GM19043 (cell line): ENCODE measurements around the gene RAB40AL.
"Not testable (repeated sequence)": the region's sequence is repeated elsewhere in the genome, so short reads cannot be mapped to it uniquely, and the experiment has no call there.

ENCODE experiments used
- ATAC-seq: cut with Tn5 transposase; IDR thresholded peaks from one replicate; pipeline ENCODE4 v1.9.1; 2021; ENCODE audit warnings: low read depth; ENCODE audit not compliant: unreplicated experiment

The RAB40AL gene, protein sequence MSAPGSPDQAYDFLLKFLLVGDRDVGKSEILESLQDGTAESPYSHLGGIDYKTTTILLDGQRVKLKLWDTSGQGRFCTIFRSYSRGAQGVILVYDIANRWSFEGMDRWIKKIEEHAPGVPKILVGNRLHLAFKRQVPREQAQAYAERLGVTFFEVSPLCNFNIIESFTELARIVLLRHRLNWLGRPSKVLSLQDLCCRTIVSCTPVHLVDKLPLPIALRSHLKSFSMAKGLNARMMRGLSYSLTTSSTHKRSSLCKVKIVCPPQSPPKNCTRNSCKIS

DNA sequence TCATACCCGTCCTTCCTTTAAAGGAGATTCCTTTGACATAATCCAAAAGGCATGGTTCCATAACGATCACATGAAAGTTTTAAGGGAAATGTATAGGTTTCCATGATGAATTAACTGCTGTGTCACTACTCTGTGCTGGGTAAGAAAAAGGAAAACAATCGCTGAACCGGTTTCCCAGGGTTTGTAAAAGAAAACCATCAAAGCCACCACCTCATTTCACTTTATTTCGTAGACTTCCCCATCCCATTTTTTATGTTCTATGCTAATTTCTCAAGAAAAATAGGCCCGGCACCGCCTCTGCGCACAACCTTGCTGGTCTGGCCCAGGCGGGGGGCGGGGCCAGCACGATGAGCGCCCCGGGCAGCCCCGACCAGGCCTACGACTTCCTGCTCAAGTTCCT, at the start of gene RAB40AL:
Gene RAB40AL, plus strand, starts transcription at position 301 of the 400 bp plus-strand sequence. Its CDS starts 47 bp downstream, at position 348.
- not testable (repeated sequence) for ATAC-seq

DNA sequence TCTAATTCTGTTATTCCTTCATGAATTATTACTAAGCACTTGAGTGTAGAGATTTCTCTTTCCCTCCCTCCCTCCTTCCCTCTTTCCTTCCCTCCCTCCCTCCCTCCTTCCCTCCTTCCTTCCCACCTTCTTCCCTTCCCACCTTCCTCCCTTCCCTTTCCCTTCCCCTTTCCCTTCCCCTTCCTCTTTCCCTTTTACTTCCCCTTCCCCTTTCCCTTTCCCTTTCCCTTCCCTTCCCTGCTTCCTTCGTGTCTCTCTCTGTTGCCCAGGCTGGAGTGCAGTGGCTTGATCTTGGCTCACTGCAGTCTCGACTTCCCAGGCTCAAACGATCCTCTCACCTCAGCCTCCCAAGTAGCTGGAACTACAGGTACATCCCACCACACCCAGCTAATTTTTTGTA, 49.4 kb upstream of the RAB40AL start:
- no peak for ATAC-seq

DNA sequence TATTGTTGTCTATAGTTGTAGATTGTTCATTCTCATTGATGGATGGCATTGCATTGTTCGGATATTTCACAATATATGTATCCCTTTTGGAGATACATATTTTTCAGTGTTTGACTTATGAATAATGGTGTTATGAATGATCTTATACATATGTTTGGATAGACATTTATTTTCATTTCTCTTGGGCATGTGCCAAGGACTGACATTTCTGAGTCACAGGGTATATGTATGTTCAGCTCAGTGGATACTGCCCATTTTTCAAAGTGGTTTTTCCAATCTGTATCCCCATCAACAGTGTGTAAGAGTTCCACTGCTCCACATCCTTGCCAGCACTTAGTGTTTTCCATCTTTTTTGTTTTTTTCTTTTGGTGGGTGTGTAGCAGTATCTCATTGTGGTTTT, 45.0 kb upstream of the RAB40AL start:
- no peak for ATAC-seq

- peak; percentile 81 for ATAC-seq
These were observed 36.8 kb upstream of the RAB40AL start for GRCh38 chrX:102899940-102900916.

DNA sequence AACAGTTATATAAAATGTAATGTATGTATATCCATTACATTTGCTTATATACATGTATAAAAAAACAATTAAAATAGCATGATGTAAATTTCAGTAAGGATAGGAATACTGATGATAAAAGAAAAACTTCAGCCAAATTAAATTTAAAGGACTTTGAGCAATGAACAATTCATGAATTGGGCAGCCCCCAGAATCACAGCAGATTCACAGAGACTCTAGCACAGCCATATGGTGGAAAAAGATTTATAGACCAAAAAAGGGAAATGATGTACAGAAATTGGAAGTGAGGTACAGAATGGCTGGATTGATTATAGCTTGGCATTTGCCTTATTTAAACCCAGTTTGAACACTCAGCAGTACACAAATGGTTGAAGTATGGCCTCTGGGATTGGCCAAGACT, 34.7 kb upstream of the RAB40AL start:
- ATAC-seq, result no peak

DNA sequence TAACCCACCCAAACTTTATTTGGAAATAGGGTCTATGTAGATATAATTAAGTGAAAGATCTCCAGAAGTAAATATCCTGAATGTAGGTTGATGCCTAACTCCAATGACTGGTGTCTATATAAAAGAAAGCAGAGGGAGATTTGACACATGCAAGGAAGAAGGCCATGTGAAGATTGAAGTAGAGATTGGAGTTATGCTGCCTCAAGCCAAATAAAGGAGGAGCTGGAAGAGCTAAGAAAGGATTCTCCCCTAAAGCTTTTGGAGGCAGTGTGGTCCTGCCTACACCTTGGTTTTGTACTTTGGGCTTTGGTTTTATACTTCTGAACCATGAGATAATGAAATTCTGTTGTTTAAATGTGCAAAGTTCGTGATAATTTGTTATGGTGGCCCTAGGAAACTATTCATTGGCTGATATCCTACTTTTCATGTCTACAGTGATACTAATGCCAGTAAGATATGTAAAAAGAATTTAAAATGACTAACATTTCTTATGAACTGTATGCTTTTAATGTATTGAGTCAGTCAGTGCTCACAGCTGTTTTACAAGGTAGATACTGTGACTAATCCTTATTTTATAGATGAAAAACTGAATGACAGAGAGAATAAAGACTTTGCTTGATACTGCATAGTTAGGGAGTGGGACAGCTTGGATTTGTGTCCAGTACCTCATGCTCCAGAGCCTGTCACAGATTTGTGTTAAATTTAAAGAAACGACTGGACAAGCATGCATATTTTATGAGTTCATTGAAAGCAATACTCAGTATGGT, 5.9 kb upstream of the RAB40AL start:
- no peak for ATAC-seq

- no peak for ATAC-seq
These were observed 2.4 kb upstream of the RAB40AL start for GRCh38 chrX:102934624-102935023.

DNA sequence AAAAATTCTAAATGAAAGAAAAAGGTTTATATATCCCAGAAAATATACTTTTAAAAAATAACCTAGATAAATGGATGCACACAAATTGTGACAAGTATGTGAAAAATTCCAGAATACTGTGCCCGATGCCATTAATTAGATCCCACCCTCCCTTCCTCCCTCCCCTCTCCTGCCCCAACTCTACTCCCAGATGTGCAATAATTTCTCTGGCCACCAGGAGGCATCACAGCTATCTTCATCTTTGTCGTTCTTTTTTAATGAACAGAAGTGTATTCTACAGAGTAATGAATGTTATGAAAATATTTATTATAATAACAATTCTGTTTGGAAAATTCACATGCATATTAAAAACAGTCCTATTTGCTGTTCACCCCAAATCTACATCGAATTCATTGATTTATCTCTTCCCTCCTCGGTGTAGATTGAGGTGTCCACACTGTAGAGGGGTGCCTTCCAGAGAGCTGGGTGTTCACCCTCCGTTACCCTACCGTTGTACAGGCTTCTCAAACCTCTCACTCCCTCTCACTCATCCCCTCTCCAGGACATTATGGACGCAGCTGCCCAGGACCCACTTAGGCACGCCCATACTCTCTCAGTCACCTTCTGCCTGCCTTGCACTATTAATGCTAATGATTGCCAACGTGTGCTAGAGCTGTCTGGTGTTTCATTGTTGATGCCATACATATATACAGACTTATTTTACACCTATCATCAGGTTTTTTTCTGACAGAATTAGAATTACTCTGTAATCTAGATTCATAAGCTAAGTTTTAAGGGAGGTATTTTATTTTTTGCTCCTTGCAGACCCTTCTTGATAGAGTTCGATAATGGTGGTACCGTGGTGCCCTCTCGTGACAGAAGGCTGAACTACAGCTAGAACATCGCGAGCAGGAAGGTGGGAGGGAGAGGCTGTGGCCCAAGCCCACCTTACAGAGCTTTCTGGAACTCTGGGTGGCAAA, 14.1 kb downstream of the RAB40AL start:
- peak; percentile 87 for ATAC-seq

DNA sequence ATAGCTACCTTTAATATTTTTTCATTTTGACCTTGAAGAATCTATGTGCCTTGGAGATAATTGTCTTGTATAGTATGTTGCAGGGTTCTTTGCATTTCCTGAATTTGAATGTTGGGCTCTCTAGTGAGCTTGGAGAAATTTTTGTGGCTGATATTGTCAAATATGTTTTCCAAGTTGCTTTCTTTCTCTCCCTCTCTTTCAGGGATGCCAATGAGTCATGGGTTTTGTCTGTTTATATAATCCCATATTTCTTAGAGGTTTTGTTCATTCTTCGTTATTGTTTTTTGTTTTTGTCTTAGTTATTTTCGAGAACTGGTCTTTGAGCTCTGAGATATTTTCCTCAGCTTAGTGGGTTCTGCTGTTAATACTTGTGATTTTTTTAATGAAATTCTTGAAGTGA, 20.7 kb downstream of the RAB40AL start:
- ATAC-seq, result no peak

DNA sequence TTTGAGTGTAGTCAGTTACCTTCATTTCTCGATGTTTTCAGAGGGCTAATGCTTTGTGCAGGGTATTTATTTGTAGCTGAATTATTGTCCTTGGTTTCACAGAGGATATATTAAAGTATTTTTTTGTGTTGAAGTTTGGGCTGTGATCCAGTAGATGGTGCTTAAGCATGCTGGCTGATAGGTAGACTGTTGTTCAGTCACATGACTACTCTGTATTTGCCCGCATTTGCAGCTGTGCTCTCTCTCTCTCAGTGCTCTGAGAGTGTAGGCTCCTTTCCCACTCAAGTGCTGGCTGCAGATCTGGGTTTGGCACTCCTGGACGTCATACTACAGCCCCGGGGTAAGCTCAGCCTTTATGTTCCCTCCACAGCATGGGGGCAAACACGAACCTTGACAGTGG, 21.7 kb downstream of the RAB40AL start:
- ATAC-seq, result no peak

DNA sequence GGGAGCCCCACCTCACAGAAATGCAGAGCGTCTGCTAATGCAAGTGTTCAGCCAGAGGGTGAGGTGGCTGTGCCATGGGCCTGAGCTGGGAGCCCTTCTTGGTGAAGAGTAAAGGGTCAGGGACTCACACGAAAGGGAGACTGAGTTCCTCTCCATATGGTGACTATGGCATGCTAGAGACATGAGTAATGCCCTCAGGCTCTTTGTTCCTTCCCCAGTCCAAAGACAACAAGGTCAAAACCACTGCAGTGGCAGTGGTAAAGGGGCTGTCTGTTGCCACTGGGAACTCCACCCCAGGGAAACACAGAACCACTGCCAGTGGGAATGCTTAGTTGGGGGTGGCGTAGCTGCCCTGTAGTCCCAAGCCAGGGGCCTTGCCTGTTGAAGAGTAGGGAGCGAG, 22.4 kb downstream of the RAB40AL start:
- ATAC-seq, result no peak

DNA sequence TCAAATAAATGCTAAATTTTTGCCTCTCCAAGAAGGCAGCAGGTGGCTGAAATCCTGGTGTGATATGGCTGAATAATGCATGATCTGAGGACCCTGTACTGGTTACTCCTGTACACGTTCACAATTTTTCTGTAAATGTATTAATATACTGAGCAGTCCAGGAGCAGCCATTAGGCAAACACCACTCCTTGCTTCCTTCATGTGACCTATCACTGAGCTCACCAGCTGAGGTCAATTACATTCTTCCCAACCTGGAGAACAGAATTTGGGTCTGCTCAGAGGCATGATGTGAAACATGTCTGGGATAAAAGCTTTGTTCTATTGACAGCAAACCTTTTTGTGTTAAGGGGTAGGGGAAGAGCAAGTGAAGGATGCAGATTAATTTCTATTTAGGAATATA, 26.9 kb downstream of the RAB40AL start:
- no peak for ATAC-seq

DNA sequence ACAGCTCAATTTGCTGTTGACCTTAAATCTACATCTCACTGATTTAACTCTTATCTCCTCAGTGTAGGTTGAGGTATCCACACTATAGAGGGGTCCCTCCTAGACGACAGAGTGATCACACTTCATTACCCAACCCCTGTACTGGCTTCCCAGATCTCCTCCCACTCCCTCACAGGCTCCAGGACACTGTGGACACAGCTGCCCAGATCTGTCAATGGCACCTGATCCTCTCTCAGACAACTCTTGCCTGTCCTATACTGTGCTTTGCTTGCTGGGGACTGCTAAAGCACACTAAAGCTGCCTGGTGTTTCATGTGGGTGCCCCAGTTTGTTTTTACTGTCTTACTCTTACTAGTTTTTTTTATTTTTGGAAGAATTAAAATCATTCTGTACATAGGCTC, 27.9 kb downstream of the RAB40AL start:
- no peak for ATAC-seq

- no peak for ATAC-seq
These were observed 29.6 kb downstream of the RAB40AL start for GRCh38 chrX:102966701-102967100.

- no peak for ATAC-seq
These were observed 31.1 kb downstream of the RAB40AL start for GRCh38 chrX:102968216-102968615.

- ATAC-seq, result not testable (repeated sequence)
These were observed 34.5 kb downstream of the RAB40AL start for GRCh38 chrX:102971536-102971935.

DNA sequence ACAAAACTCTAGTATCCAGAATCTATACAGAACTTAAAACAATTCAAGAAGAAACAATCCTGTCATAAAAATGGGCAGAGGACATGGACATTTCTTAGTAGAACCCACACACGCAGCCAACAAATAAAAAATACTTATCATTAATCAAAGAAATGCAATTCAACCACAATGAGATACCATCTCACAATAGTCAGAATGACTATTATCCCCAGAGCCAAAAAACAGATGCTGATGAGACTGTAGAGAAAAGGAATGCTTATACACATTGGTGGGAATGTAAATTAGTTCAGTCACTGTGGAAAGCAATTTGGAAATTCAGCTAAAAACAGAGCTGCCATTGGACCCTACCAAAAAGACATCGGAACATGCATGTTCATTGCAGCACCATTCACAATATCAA, 37.9 kb downstream of the RAB40AL start:
- ATAC-seq, result no peak

GRCh38 chrX:102976286-102976685, 39.2 kb downstream of the RAB40AL start:
- ATAC-seq, result no peak

DNA sequence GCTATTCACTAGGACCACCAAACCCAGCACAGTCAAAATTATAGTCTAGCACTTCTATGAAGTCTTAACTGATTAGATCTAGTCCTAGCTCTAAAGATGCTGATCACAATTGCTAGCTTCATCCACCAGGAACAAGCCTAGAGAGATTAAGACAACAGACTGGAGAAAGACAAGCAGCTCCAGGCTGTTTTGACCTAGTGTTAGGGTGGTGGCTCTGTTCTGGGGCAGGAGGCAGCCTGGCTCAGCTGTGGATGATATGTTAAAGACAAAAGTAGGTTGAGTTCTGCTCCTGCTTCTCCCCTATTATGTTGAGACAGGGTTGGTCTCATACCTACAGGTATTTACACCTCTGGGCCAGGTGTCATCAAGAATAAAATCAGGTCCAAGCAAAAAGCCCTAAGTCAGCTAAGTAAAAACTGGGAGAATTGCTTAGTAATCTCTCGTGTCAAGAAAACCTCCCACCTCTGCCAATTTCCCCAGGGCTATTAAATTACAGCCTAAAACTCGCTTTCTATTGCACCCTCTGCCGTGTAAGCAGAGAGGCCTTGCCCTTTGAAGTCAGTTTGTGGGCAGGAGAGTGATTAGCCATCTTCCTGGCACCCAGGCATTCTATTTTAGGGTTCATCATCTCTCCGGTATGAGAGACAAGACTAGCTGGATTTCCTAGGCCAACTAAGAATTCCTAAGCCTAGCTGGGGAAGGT, 39.9 kb downstream of the RAB40AL start:
- ATAC-seq, result no peak
